ENCODE measurements around the gene ARHGEF10L. TPM values are rescaled to one million over a fixed set of nuclear protein-coding genes. Genes with fewer than 3 reads are reported as not detected.

The ARHGEF10L gene
- total RNA-seq, 1 donor from 2014 or later: 3.1 TPM

- Mint-ChIP-seq H3K27ac (ENCODE audit: unreplicated experiment) (no peak overlapping the region), H3K4me3 (ENCODE audit: unreplicated experiment) (no peak overlapping the region), H3K27me3 (ENCODE audit: unreplicated experiment) (peaks cover 13% of the 10 kb centered on the region)
These were observed 79.2 kb downstream of the ARHGEF10L start for GRCh38 chr1:17618558-17619247.

GRCh38 chr1:17620448-17620847 lies 81.0 kb downstream of the ARHGEF10L start:
- Mint-ChIP-seq H3K4me3 (ENCODE audit: unreplicated experiment) (no peak overlapping the region), H3K27me3 (ENCODE audit: unreplicated experiment) (peaks cover 11% of the 10 kb centered on the region), H3K9me3 (ENCODE audit: unreplicated experiment) (no peaks in the 10 kb centered on the region), H3K36me3 (ENCODE audit: low read depth, unreplicated experiment) (no peaks in the 10 kb centered on the region), H3K27ac (ENCODE audit: unreplicated experiment) (no peak overlapping the region), H3K4me1 (ENCODE audit: unreplicated experiment) (peaks cover 3% of the 10 kb centered on the region)
- DNase-seq (ENCODE audit: low spot score): no peak
- TF ChIP-seq, protein P1, sequence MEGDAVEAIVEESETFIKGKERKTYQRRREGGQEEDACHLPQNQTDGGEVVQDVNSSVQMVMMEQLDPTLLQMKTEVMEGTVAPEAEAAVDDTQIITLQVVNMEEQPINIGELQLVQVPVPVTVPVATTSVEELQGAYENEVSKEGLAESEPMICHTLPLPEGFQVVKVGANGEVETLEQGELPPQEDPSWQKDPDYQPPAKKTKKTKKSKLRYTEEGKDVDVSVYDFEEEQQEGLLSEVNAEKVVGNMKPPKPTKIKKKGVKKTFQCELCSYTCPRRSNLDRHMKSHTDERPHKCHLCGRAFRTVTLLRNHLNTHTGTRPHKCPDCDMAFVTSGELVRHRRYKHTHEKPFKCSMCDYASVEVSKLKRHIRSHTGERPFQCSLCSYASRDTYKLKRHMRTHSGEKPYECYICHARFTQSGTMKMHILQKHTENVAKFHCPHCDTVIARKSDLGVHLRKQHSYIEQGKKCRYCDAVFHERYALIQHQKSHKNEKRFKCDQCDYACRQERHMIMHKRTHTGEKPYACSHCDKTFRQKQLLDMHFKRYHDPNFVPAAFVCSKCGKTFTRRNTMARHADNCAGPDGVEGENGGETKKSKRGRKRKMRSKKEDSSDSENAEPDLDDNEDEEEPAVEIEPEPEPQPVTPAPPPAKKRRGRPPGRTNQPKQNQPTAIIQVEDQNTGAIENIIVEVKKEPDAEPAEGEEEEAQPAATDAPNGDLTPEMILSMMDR (IDR thresholded peaks at IDR 0.05; ENCODE audit: unreplicated experiment): no peak

More at GRCh38 chr1:17618558-17619247, 79.2 kb downstream of the ARHGEF10L start:
- DNase-seq (ENCODE audit: low spot score): no peak
- no peaks in the 10 kb centered on the region for H3K9me3 Mint-ChIP-seq (ENCODE audit: unreplicated experiment)
- H3K4me1 Mint-ChIP-seq (ENCODE audit: unreplicated experiment): peaks cover 3% of the 10 kb centered on the region
- TF ChIP-seq, protein P1 (IDR thresholded peaks at IDR 0.05; ENCODE audit: unreplicated experiment): no peak
- no peaks in the 10 kb centered on the region for H3K36me3 Mint-ChIP-seq (ENCODE audit: low read depth, unreplicated experiment)

DNA sequence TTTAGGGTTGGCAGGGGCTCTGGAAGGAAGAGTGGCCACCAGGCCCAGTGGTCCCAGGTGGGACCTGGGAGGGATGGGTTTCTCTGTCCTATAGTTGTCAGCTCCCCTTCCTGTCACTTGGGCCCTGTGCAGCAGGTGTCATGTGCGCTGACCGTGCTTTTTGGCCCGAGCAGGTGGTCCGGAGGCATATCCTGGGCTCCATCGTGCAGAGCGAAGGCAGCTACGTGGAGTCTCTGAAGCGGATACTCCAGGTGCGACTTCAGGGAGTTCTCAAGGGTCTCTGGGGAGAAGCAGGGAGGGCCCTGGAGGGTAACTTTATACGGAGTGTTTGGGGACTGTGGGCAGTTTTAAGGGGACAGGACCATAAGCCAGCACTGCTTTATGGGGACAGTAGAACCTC lies 82.2 kb downstream of the ARHGEF10L start:
- no peak for DNase-seq (ENCODE audit: low spot score)
- Mint-ChIP-seq H3K4me3 (ENCODE audit: unreplicated experiment) (no peak overlapping the region), H3K27me3 (ENCODE audit: unreplicated experiment) (peaks cover 10% of the 10 kb centered on the region), H3K27ac (ENCODE audit: unreplicated experiment) (no peak overlapping the region), H3K36me3 (ENCODE audit: low read depth, unreplicated experiment) (peaks cover 2% of the 10 kb centered on the region), H3K9me3 (ENCODE audit: unreplicated experiment) (no peaks in the 10 kb centered on the region), H3K4me1 (ENCODE audit: unreplicated experiment) (peaks cover 3% of the 10 kb centered on the region)
- TF ChIP-seq, protein P1 (IDR thresholded peaks at IDR 0.05; ENCODE audit: unreplicated experiment): no peak

GRCh38 chr1:17622823-17623222 lies 83.3 kb downstream of the ARHGEF10L start:
- peaks cover 3% of the 10 kb centered on the region for H3K36me3 Mint-ChIP-seq (ENCODE audit: low read depth, unreplicated experiment)
- peaks cover 9% of the 10 kb centered on the region for H3K27me3 Mint-ChIP-seq (ENCODE audit: unreplicated experiment)
- H3K27ac Mint-ChIP-seq (ENCODE audit: unreplicated experiment): no peak overlapping the region
- H3K4me1 Mint-ChIP-seq (ENCODE audit: unreplicated experiment): peaks cover 3% of the 10 kb centered on the region
- H3K4me3 Mint-ChIP-seq (ENCODE audit: unreplicated experiment): no peak overlapping the region
- H3K9me3 Mint-ChIP-seq (ENCODE audit: unreplicated experiment): no peaks in the 10 kb centered on the region
- TF ChIP-seq, protein P1 (IDR thresholded peaks at IDR 0.05; ENCODE audit: unreplicated experiment): no peak
- no peak for DNase-seq (ENCODE audit: low spot score)

DNA sequence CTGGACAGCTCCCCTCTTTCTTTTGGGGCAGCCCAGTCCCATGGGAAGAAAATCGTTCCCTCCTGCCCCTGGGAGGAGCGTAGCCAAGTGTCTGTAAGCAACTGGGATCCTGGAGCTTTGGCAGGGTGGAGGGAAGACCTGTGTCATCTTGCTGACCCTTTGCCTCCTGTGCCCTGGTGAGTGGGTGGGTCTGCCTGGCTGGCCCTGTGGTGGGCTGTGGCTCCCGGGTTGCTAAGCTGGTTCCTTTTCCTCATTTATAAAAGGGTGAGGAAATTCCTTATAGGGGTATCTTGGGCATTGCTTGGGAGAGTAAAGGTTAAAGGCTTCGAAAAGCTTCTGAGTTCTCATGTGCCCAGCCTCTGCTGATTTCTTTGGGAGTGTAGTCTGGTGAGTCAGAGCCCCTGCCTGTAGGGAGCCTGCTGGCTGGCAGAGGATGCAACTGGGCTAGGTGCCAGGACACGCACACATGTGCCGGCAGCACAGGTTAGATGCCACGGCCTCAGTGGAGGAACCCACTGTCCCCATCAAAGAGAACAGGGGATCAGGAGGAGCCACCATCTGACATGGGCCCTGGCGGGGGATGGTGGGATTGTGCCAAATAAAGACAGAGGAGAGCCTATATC lies 85.2 kb downstream of the ARHGEF10L start:
- Mint-ChIP-seq H3K4me3 (ENCODE audit: unreplicated experiment) (no peak overlapping the region), H3K36me3 (ENCODE audit: low read depth, unreplicated experiment) (peaks cover 3% of the 10 kb centered on the region), H3K9me3 (ENCODE audit: unreplicated experiment) (no peaks in the 10 kb centered on the region), H3K27me3 (ENCODE audit: unreplicated experiment) (peaks cover 6% of the 10 kb centered on the region), H3K27ac (ENCODE audit: unreplicated experiment) (no peak overlapping the region), H3K4me1 (ENCODE audit: unreplicated experiment) (no peaks in the 10 kb centered on the region)
- TF ChIP-seq, protein P1 (IDR thresholded peaks at IDR 0.05; ENCODE audit: unreplicated experiment): no peak
- DNase-seq (ENCODE audit: low spot score): no peak
